Psoas muscle (tissue), 8 donors: Measurements from ENCODE around the gene CYTH4. TPM values are rescaled to one million over a fixed set of nuclear protein-coding genes. Genes with fewer than 3 reads are reported as not detected.

Experiments used
- ATAC-seq, 4 donors: fragments of 200-7000 bp; cut with Tn5 transposase; one replicate each; pipeline ENCODE4 v1.9.1; 2020; ENCODE audit warnings: moderate library complexity in 3 of 4, mild to moderate bottlenecking in 2 of 4
- DNase-seq, 2 donors: peaks; one replicate each; pipeline ENCODE4 v3.0.0-alpha.2; 2020
- H3K27ac ChIP-seq: fragments of 200-600 bp; one replicate; pipeline ENCODE4 v1.8.0; 2022
- H3K27me3 ChIP-seq, 3 donors: fragments of 200-600 bp in 1 of 3; one replicate each; pipeline versions ENCODE4 v1.6.1 to v1.8.0; 2013 to 2022; ENCODE audit warnings: low read length in 2 of 3, mild to moderate bottlenecking in 2 of 3, moderate library complexity in 1 of 3; ENCODE audit not compliant: insufficient read depth in 3 of 3
- H3K36me3 ChIP-seq, 2 donors: fragments of 200-600 bp in 1 of 2; one replicate each; pipeline versions ENCODE4 v1.6.1 to v1.8.0; 2013 to 2022; ENCODE audit warnings: low read depth in 1 of 2, mild to moderate bottlenecking in 1 of 2, moderate library complexity in 1 of 2; ENCODE audit not compliant: insufficient read depth in 1 of 2
- H3K4me1 ChIP-seq: fragments of 200-600 bp; one replicate; pipeline ENCODE4 v1.8.0; 2022
- H3K4me3 ChIP-seq: fragments of 200-600 bp; one replicate; pipeline ENCODE4 v1.8.0; 2022; ENCODE audit warnings: mild to moderate bottlenecking
- H3K9me3 ChIP-seq: fragments of 200-600 bp; one replicate; pipeline ENCODE4 v1.8.0; 2022
- CTCF ChIP-seq: fragments of 200-600 bp; IDR thresholded peaks from one replicate; pipeline ENCODE4 v1.8.0; 2022; ENCODE audit warnings: antibody characterized with exemption
- WGBS, 3 donors: extraction: QIAGEN DNeasy Blood & Tissue Kit; methylation state at CpG; one replicate each; pipeline versions ENCODE4 v1.1.6 to v1.1.7; 2013; 5-methylcytosine and 5-hydroxymethylcytosine counted together
- intact Hi-C, 2 donors: fragments of 100-400 bp; cut with DNase I; formaldehyde crosslinking; loops; one replicate each; pipeline versions ENCODE4 v1.11.0 to v1.14.2; 2022
- polyA plus RNA-seq, 3 donors: library from polyadenylated mRNA; stranded (reverse); fragments of 200-250 nt; gene quantifications; one replicate each; pipeline ENCODE4 v1.2.3, GENCODE V29; 2013
- total RNA-seq, 4 donors: library from RNA; stranded (reverse); fragmentation: NEBNext Ultra II Directional in 2 of 4; extraction: Animal tissue kit (Norgen Biotek cat#: 25700) in 2 of 4; gene quantifications; one replicate each; pipeline versions ENCODE4 v1.2.1 to v1.2.4, GENCODE V29; 2021 to 2023
- donor health status: healthy with polysubstance abuse.
- donor health status: DM: no; HTN: no; CAD: no; lungs with moderate emphysema.
- donor health status: Bipolar disorder and iron deficiency.
- donor health status: healthy.
- donor health status: DM: yes; HTN: yes; CAD: no.
- donor health status: DM: no; HTN: no; CAD: no.
- donor health status: DM: no; HTN: no; CAD: no.
- donor health status: DM: yes; HTN: yes; CAD: no.

CYTH4 gene
- total and polyA plus RNA-seq, 7 donors, result 0.63 to 8.5 (median 3.0) TPM

- H3K4me1 ChIP-seq, result peaks cover 4% of the 10 kb centered on the region
- H3K27me3 ChIP-seq, result peaks cover 0 to 7% (median 5%) of the 10 kb centered on the region in 3 donors
- H3K27ac ChIP-seq, result no peak overlapping the region
- no peaks in the 10 kb centered on the region for H3K9me3 ChIP-seq
- DNase-seq, result no peak
- no peak overlapping the region for H3K4me3 ChIP-seq
- ATAC-seq, result no peak
- intact Hi-C loops, result no loop called here
- no peak for TF ChIP-seq CTCF
- WGBS, 3 donors, result 59 to 63% (median 59%) methylated on average over 10 of the region's 10 CpGs
- H3K36me3 ChIP-seq, result no peaks in the 10 kb centered on the region
Observed at GRCh38 chr22:37304595-37305343, 22.5 kb downstream of the CYTH4 start.

GRCh38 chr22:37305887-37306286 is 23.6 kb downstream of the CYTH4 start:
- intact Hi-C loops, result no loop called here
- no peak overlapping the region for H3K27ac ChIP-seq

GRCh38 chr22:37306494-37306829 is 24.2 kb downstream of the CYTH4 start:
- ATAC-seq (no peak), DNase-seq (no peak)
- no peak for TF ChIP-seq CTCF
- peaks cover 0 to 7% (median 5%) of the 10 kb centered on the region in 3 donors for H3K27me3 ChIP-seq
- H3K9me3 ChIP-seq, result no peaks in the 10 kb centered on the region
- WGBS, 3 donors, result 70 to 74% (median 72%) methylated on average over 6 of the region's 6 CpGs
- no peaks in the 10 kb centered on the region for H3K36me3 ChIP-seq
- intact Hi-C loops, result no loop called here
- H3K4me1 ChIP-seq, result peaks cover 4% of the 10 kb centered on the region
- no peak overlapping the region for H3K27ac ChIP-seq
- no peak overlapping the region for H3K4me3 ChIP-seq

More at GRCh38 chr22:37305887-37306286, 23.6 kb downstream of the CYTH4 start:
- WGBS, 3 donors, result 83 to 89% (median 88%) methylated on average over 2 of the region's 2 CpGs
- H3K4me3 ChIP-seq, result no peak overlapping the region
- no peak for TF ChIP-seq CTCF
- no peak for ATAC-seq
- no peak for DNase-seq
- no peaks in the 10 kb centered on the region for H3K9me3 ChIP-seq
- H3K36me3 ChIP-seq, result no peaks in the 10 kb centered on the region
- peaks cover 4% of the 10 kb centered on the region for H3K4me1 ChIP-seq
- peaks cover 0 to 7% (median 5%) of the 10 kb centered on the region in 3 donors for H3K27me3 ChIP-seq

- Histone ChIP-seq H3K27me3 (peaks cover 0 to 10% (median 9%) of the 10 kb centered on the region in 3 donors), H3K27ac (no peak overlapping the region), H3K9me3 (no peaks in the 10 kb centered on the region), H3K4me3 (no peak overlapping the region), H3K4me1 (peaks cover 4% of the 10 kb centered on the region), H3K36me3 (no peaks in the 10 kb centered on the region)
- ATAC-seq (no peak), DNase-seq (no peak)
- 90 to 94% (median 93%) methylated on average over 18 of the region's 18 CpGs for WGBS, 3 donors
- no peak for TF ChIP-seq CTCF
- intact Hi-C loops, result no loop called here
Observed at GRCh38 chr22:37308385-37309200, 26.3 kb downstream of the CYTH4 start.
